Urothelium cell line (cell line): ENCODE measurements around the gene TMEM150A.
"Not testable (repeated sequence)": the region's sequence is repeated elsewhere in the genome, so short reads cannot be mapped to it uniquely, and the experiment has no call there.

Experiments used
- DNase-seq: peaks from one replicate; pipeline ENCODE4 v3.0.0; 2011; ENCODE audit warnings: low spot score, mixed read lengths
- FAIRE-seq: peaks from 2 replicates; lab custom pipeline; 2011; peaks lifted over from hg19 to GRCh38; lab: Jason Lieb, UNC

TMEM150A gene

GRCh38 chr2:85577386-85578242 lies 24.9 kb downstream of the TMEM150A start, which contains the start of gene VAMP8:
VAMP8 (plus strand) TSS chr2:85577586; CDS start chr2:85577647, 61 bp downstream.
- FAIRE-seq: no peak
- peak; percentile 62 for DNase-seq

- DNase-seq: no peak
- FAIRE-seq: no peak
These were observed 25.5 kb downstream of the TMEM150A start for GRCh38 chr2:85577063-85577385.

GRCh38 chr2:85575739-85576138 lies 26.8 kb downstream of the TMEM150A start:
- DNase-seq: no peak
- FAIRE-seq: no peak

GRCh38 chr2:85566265-85566664 lies 36.2 kb downstream of the TMEM150A start:
- DNase-seq: no peak
- no peak for FAIRE-seq

- FAIRE-seq (no peak), DNase-seq (no peak)
These were observed 38.3 kb downstream of the TMEM150A start for GRCh38 chr2:85564144-85564563.

- DNase-seq (peak; percentile 93), FAIRE-seq (no peak)
These were observed 41.0 kb downstream of the TMEM150A start, which contains the start of gene GGCX for GRCh38 chr2:85561280-85562212. GGCX (minus strand) TSS chr2:85561493; CDS start chr2:85561428, 65 bp downstream.

- FAIRE-seq (no peak), DNase-seq (no peak)
These were observed 41.7 kb downstream of the TMEM150A start for GRCh38 chr2:85560812-85561279.

- not testable (repeated sequence) for DNase-seq, FAIRE-seq
These were observed 42.1 kb downstream of the TMEM150A start for GRCh38 chr2:85560403-85560726.

- DNase-seq: no peak
- FAIRE-seq: no peak
These were observed 44.3 kb downstream of the TMEM150A start for GRCh38 chr2:85558160-85558559.

GRCh38 chr2:85557130-85557529 lies 45.4 kb downstream of the TMEM150A start:
- no peak for FAIRE-seq
- DNase-seq: no peak

- FAIRE-seq (no peak), DNase-seq (no peak)
These were observed 47.4 kb downstream of the TMEM150A start for GRCh38 chr2:85554980-85555612.

- FAIRE-seq (no peak), DNase-seq (no peak)
These were observed 49.3 kb downstream of the TMEM150A start for GRCh38 chr2:85553184-85553583.

- FAIRE-seq: no peak
These were observed 50.5 kb downstream of the TMEM150A start for GRCh38 chr2:85551698-85552678.

GRCh38 chr2:85550486-85550885 lies 52.0 kb downstream of the TMEM150A start:
- DNase-seq (no peak), FAIRE-seq (no peak)

More at GRCh38 chr2:85551698-85552678, 50.5 kb downstream of the TMEM150A start:
- DNase-seq: peak; percentile 60

GRCh38 chr2:85549826-85550225 lies 52.7 kb downstream of the TMEM150A start:
- FAIRE-seq (no peak), DNase-seq (no peak)

GRCh38 chr2:85549095-85549494 lies 53.4 kb downstream of the TMEM150A start:
- no peak for FAIRE-seq
- DNase-seq: no peak

GRCh38 chr2:85548608-85548900 lies 53.9 kb downstream of the TMEM150A start:
- no peak for DNase-seq
- no peak for FAIRE-seq
